HG03521 (cell line): ENCODE data around the gene MBNL2.

Source experiments
- ATAC-seq: cut with Tn5 transposase; IDR thresholded peaks from one replicate; pipeline ENCODE4 v1.9.1; 2021; ENCODE audit warnings: mild to moderate bottlenecking, moderate library complexity; ENCODE audit not compliant: unreplicated experiment

Gene MBNL2

GRCh38 chr13:97289514-97290298, 67.6 kb downstream of the MBNL2 start:
- no peak for ATAC-seq

GRCh38 chr13:97295283-97296182, 73.4 kb downstream of the MBNL2 start:
- ATAC-seq: no peak

- ATAC-seq: no peak
Observed at GRCh38 chr13:97296740-97297139, 74.6 kb downstream of the MBNL2 start.

- no peak for ATAC-seq
Observed at GRCh38 chr13:97298816-97299215, 76.7 kb downstream of the MBNL2 start.

GRCh38 chr13:97300871-97301270, 78.7 kb downstream of the MBNL2 start:
- no peak for ATAC-seq

GRCh38 chr13:97301382-97302095, 79.4 kb downstream of the MBNL2 start:
- no peak for ATAC-seq

GRCh38 chr13:97302611-97303010, 80.5 kb downstream of the MBNL2 start:
- ATAC-seq: no peak

- no peak for ATAC-seq
Observed at GRCh38 chr13:97306106-97306505, 84.0 kb downstream of the MBNL2 start.

- ATAC-seq: no peak
Observed at GRCh38 chr13:97306645-97307044, 84.5 kb downstream of the MBNL2 start.

- ATAC-seq: no peak
Observed at GRCh38 chr13:97307118-97307881, 85.2 kb downstream of the MBNL2 start.

- no peak for ATAC-seq
Observed at GRCh38 chr13:97307882-97308624, 85.9 kb downstream of the MBNL2 start.

GRCh38 chr13:97308735-97309429, 86.7 kb downstream of the MBNL2 start:
- no peak for ATAC-seq

- ATAC-seq: no peak
Observed at GRCh38 chr13:97310809-97311436, 88.8 kb downstream of the MBNL2 start.

- no peak for ATAC-seq
Observed at GRCh38 chr13:97311956-97312355, 89.8 kb downstream of the MBNL2 start.

GRCh38 chr13:97313551-97314260, 91.6 kb downstream of the MBNL2 start:
- ATAC-seq: no peak

GRCh38 chr13:97316390-97316789, 94.3 kb downstream of the MBNL2 start:
- no peak for ATAC-seq

- ATAC-seq: no peak
Observed at GRCh38 chr13:97317933-97318332, 95.8 kb downstream of the MBNL2 start.

GRCh38 chr13:97318532-97318931, 96.4 kb downstream of the MBNL2 start:
- no peak for ATAC-seq
